AG09309 (cell line): ENCODE results near the gene RTF1.
"Not testable (repeated sequence)": the region's sequence is repeated elsewhere in the genome, so short reads cannot be mapped to it uniquely, and the experiment has no call there.

Experiments
- DNase-seq: peaks from one replicate; pipeline ENCODE4 v3.0.0-alpha.2; 2010; ENCODE audit warnings: low read depth
- H3K4me3 ChIP-seq: 2 replicates; pipeline ENCODE4 v1.5.1; 2011; ENCODE audit warnings: mild to moderate bottlenecking, low read depth, low read length, moderate library complexity; ENCODE audit not compliant: control insufficient read depth
- TF ChIP-seq, protein P1 (sequence below): IDR thresholded peaks from 2 replicates; pipeline ENCODE4 v1.5.1; 2011; ENCODE audit warnings: mild to moderate bottlenecking, low read depth, low read length, inconsistent platforms; ENCODE audit not compliant: insufficient read depth, control insufficient read depth; ENCODE audit errors: missing control alignments

Gene RTF1

DNA sequence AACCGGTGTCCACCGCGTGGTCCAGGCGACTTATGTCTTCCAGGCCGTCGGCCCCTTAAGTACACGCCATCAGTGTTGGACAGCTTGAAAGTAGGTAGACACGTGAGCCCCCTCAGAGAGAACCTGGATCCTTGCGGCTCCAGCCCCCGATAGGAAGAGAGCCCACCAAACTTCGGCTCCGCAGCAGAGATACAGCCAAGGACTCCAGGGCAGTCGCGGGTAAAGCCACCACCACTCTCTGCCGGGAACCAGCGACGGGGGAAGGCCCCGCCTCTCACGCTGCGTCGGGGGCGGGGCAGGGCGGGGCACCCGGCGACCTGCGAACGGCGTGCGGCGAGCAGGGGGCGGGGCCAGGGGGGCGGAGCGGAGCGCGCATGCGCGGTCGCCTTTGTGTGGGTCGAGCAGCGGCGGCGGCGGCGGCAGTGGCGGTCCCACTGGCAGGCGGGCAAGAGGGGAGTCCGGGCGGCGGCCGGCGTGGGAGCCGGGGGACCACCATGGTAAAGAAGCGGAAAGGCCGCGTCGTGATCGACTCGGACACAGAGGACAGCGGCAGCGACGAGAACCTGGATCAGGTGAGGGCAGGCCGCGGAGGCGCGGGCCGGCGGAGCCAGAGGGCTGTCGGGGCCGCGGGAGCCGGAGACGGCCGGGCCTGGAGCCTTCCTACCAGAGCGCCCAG lies at the start of gene RTF1:
TSS of gene RTF1 (plus strand) at position 354 of the 676 bp plus-strand sequence. CDS start at position 375, 21 bp downstream.
- H3K4me3 ChIP-seq: peak within 1 kb of the TSS; percentile 78
- TF ChIP-seq, protein P1, sequence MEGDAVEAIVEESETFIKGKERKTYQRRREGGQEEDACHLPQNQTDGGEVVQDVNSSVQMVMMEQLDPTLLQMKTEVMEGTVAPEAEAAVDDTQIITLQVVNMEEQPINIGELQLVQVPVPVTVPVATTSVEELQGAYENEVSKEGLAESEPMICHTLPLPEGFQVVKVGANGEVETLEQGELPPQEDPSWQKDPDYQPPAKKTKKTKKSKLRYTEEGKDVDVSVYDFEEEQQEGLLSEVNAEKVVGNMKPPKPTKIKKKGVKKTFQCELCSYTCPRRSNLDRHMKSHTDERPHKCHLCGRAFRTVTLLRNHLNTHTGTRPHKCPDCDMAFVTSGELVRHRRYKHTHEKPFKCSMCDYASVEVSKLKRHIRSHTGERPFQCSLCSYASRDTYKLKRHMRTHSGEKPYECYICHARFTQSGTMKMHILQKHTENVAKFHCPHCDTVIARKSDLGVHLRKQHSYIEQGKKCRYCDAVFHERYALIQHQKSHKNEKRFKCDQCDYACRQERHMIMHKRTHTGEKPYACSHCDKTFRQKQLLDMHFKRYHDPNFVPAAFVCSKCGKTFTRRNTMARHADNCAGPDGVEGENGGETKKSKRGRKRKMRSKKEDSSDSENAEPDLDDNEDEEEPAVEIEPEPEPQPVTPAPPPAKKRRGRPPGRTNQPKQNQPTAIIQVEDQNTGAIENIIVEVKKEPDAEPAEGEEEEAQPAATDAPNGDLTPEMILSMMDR: no peak
- peak; percentile 40 for DNase-seq

DNA sequence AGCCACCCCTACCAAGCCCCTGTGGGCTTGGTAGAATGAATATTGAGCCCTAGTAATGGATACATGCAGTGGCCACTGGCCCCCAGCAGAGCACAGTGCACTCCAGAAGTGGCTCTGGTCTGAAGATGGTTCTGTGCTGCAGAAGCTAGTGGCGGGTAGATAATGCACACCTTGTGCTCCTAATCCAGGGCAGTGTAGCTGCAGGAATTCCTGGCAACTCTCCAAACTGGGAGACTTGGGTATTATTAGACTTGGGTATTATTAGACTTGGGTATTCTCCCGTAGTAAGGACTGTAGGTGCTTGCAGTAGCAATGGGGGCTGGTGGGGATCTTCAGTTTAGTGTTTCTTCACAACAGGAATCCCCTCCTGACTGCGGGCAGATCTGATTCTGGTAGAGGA lies 49.5 kb upstream of the RTF1 start:
- TF ChIP-seq, protein P1: no peak
- H3K4me3 ChIP-seq: no peak overlapping the region
- DNase-seq: no peak

DNA sequence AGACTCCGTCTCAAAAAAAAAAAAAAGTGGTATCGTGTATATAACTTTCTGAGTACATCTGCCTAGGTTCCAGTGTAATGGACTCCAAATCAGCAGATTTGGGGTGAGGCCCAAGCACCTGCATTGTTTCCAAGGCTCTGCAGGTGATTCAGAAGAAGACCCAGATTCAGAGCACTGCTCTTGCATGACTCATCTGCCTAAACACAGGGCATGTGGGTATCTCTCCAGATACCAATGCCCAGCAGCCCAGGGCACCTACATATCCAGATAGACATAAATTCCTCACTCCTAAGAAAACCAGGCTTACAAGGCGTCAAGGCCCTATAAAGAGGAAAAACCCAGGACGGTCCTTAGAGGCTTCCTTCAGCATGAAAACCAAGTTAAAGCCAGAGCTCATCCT lies 38.9 kb upstream of the RTF1 start:
- TF ChIP-seq, protein P1: no peak
- no peak overlapping the region for H3K4me3 ChIP-seq
- no peak for DNase-seq

DNA sequence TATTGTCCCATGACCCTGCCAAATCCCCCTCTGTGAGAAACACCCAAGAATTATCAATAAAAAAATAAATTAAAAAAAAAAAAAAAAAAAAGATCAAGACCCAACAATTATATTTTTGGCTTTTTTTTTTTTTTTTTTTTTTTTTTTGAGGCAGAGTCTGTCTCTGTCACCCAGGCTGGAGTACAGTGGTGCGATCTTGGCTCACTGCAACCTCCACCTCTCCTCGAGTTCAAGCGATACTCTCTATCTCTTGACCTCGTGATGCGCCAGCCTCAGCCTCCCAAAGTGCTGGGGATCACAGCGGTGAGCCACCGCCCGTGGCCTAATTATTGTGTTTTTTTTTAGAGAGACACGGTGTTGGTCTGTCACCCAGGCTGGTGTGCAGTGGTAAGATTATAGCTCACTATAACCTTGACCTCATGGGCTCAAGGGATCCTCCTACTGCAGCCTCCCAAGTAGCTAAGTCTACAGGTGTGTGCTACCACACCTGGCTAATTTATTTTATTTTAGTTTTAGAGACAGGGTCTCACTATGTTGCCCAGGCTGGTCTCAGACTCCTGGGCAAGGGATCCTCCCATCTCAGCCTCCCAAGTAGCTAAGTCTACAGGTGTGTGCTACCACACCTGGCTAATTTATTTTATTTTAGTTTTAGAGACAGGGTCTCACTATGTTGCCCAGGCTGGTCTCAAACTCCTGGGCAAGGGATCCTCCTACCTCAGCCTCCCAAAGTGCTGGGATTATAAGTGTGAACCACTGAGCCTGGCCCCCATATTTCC lies 32.7 kb upstream of the RTF1 start:
- DNase-seq, H3K4me3 ChIP-seq: not testable (repeated sequence)

DNA sequence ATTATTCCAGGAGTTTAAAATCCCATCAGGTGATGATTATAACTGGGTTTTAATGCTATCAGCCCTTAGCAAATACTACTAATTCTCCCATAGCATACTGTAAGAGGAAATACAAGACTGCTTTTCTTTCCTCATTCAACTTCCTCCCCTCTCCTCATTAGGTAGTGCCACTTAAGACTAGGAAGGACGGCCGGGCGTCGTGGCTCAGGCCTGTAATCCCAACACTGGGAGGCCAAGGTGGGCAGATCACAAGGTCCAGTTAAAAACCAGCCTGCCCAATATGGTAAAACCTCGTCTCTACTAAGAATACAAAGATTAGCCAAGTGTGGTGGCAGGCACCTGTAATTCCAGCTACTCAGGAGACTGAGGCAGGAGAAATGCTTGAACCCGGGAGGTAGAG lies 29.2 kb upstream of the RTF1 start:
- H3K4me3 ChIP-seq: no peak overlapping the region
- no peak for DNase-seq
- TF ChIP-seq, protein P1: no peak

DNA sequence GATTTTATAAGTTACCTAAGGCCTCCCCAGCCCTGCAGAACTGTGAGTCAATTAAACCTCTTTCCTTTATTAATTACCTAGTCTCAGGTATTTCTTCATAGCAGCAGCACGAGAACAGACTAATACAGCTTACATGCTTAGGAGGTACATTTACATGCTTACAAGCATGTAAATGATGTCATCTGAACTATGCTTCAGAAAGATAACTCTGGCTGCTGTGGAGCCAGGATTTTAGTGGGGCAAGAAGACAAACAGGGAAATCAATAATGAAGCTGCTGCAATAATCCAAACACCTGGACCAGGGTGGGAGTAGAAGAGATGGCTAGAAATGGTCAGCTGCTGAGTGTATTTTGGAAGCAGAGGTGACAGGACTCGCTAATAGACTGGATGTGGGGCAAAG lies 24.2 kb upstream of the RTF1 start:
- H3K4me3 ChIP-seq: no peak overlapping the region
- TF ChIP-seq, protein P1: no peak
- no peak for DNase-seq

DNA sequence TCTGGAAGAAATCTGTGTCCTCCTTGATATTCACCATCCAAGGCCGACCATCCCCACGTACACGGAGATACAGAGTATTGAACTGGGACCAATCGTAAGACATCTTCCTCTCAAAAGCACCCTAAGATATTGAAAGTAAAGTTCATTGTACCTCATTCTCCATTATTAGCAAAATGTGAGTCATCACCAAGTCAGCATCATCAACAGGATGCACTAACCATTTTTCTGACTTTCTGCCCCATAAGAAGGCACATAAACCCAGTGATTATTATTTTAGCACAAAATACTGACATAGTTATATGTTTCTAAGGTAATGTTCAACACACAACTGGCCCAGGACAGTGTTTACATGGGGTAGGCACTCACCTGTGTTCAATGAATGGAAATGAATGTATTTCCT lies 22.0 kb upstream of the RTF1 start:
- no peak for DNase-seq
- TF ChIP-seq, protein P1: no peak
- H3K4me3 ChIP-seq: no peak overlapping the region
